GM23248 (cell line): ENCODE data around the gene ANO10. TPM values are rescaled to one million over a fixed set of nuclear protein-coding genes. Genes with fewer than 3 reads are reported as not detected.
"Not testable (repeated sequence)": the region's sequence is repeated elsewhere in the genome, so short reads cannot be mapped to it uniquely, and the experiment has no call there.

Source experiments
- DNase-seq: peaks from one replicate; pipeline ENCODE4 v3.0.0-alpha.2; 2015
- H2AFZ ChIP-seq: fragments of 200-600 bp; sonication (generic); 2 replicates; pipeline ENCODE4 v1.6.1; 2016; ENCODE audit warnings: antibody characterized with exemption
- H3F3A ChIP-seq: fragments of 200-600 bp; sonication (generic); 2 replicates; pipeline ENCODE4 v1.6.1; 2016; ENCODE audit warnings: mild to moderate bottlenecking, antibody characterized with exemption, mixed run types; ENCODE audit not compliant: insufficient read depth
- H3K27ac ChIP-seq: fragments of 200-600 bp; sonication (generic); 2 replicates; pipeline ENCODE4 v1.5.1; 2016; ENCODE audit warnings: mild to moderate bottlenecking
- H3K27me3 ChIP-seq: fragments of 200-600 bp; sonication (generic); replicated peaks from 2 replicates; pipeline ENCODE4 v1.6.1; 2016; ENCODE audit warnings: mild to moderate bottlenecking; ENCODE audit not compliant: insufficient read depth
- H3K36me3 ChIP-seq: fragments of 200-600 bp; sonication (generic); 2 replicates; pipeline ENCODE4 v1.6.1; 2016; ENCODE audit warnings: low read depth, mild to moderate bottlenecking
- H3K4me1 ChIP-seq: fragments of 200-600 bp; sonication (generic); 2 replicates; pipeline ENCODE4 v1.6.1; 2016; ENCODE audit warnings: mild to moderate bottlenecking; ENCODE audit not compliant: insufficient read depth
- H3K4me2 ChIP-seq: fragments of 200-600 bp; sonication (generic); one replicate; pipeline ENCODE4 v1.6.1; 2016; ENCODE audit warnings: mild to moderate bottlenecking; ENCODE audit not compliant: unreplicated experiment
- H3K4me3 ChIP-seq: fragments of 200-600 bp; sonication (generic); 2 replicates; pipeline ENCODE4 v1.5.1; 2016; ENCODE audit warnings: mild to moderate bottlenecking
- H3K79me2 ChIP-seq: fragments of 200-600 bp; sonication (generic); 2 replicates; pipeline ENCODE4 v1.6.1; 2016; ENCODE audit warnings: mild to moderate bottlenecking; ENCODE audit not compliant: insufficient read depth
- H3K9ac ChIP-seq: fragments of 200-600 bp; sonication (generic); 2 replicates; pipeline ENCODE4 v1.6.1; 2016; ENCODE audit warnings: mild to moderate bottlenecking
- H3K9me2 ChIP-seq: fragments of 200-600 bp; sonication (generic); 2 replicates; pipeline ENCODE4 v1.6.1; 2016; ENCODE audit warnings: mixed run types, mild to moderate bottlenecking, moderate library complexity; ENCODE audit not compliant: insufficient read depth
- H3K9me3 ChIP-seq: fragments of 200-600 bp; sonication (generic); one replicate; pipeline ENCODE4 v1.6.1; 2017; ENCODE audit warnings: low read depth
- H4K20me1 ChIP-seq: fragments of 200-600 bp; sonication (generic); 2 replicates; pipeline ENCODE4 v1.6.0; 2016; ENCODE audit not compliant: insufficient read depth
- EZH2 ChIP-seq: fragments of 200-600 bp; sonication (generic); IDR thresholded peaks from 2 replicates; pipeline ENCODE4 v1.6.1; 2018; ENCODE audit warnings: antibody characterized with exemption, mild to moderate bottlenecking; ENCODE audit not compliant: insufficient read depth, poor library complexity, severe bottlenecking
- EZH2phosphoT487 ChIP-seq: fragments of 200-600 bp; sonication (generic); IDR thresholded peaks from 2 replicates; pipeline ENCODE4 v1.6.1; 2018; ENCODE audit warnings: antibody characterized with exemption, moderate library complexity, mild to moderate bottlenecking, low read depth; ENCODE audit not compliant: insufficient read depth
- WGBS, 2 experiments: methylation state at CpG; one replicate each; pipeline ENCODE4 v1.1.6; 2015 to 2017; ENCODE audit warnings: low lambda C conversion rate in 2 of 2, low coverage in 1 of 2; ENCODE audit errors: missing lambda C conversion rate in 2 of 2; 5-methylcytosine and 5-hydroxymethylcytosine counted together
- in situ Hi-C: fragments of 300-500 bp; cut with MboI; formaldehyde crosslinking; loops from 2 replicates; pipeline ENCODE4 v1.15.0; 2020
- polyA plus RNA-seq: library from polyadenylated mRNA; unstranded; fragments of >200 nt; fragmentation: Nextera tagmentation; extraction: Ambion mirVana; gene quantifications from 2 replicates; pipeline ENCODE4 v1.2.1, GENCODE V29; 2016
- total RNA-seq: library from RNA; depleted of rRNA; stranded (reverse); fragments of >200 nt; shearing (Covaris generic); gene quantifications from 2 replicates; pipeline ENCODE4 v1.2.3, GENCODE V29; 2014

Gene ANO10
- total and polyA plus RNA-seq, 2 experiments from 2014 or later = 51.1 to 73.2 TPM

DNA sequence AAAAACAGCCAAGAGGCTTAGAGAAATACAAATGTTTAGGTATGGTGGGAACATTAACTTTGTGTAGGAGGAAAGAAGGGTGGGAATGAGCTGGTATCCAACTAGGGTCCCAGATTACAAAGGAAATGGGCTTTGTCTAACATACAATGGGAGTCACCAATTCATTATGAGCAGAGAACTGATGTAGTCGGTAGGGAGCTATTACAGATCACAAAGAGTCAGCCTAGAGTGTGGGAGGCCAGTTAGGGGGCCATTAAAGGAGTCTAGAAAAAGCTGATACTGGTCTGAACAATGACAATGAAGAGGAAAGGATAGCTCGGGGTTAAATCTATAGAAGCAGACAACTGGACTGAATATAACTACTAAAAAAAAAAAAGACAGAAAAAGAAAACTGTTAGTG is 15.5 kb downstream of the ANO10 start:
- TF ChIP-seq EZH2 (no peak), EZH2phosphoT487 (no peak)
- Histone ChIP-seq H3K79me2 (peaks cover 54% of the 10 kb centered on the region), H3K27ac (no peak overlapping the region), H3K4me3 (no peak overlapping the region), H3K27me3 (no peaks in the 10 kb centered on the region), H3K4me2 (no peak overlapping the region), H3K4me1 (no peaks in the 10 kb centered on the region), H3K9me3 (no peaks in the 10 kb centered on the region), H3K36me3 (peaks cover 17% of the 10 kb centered on the region; the same call in 1 of the 2 replicates), H3F3A (no peaks in the 10 kb centered on the region), H2AFZ (no peak overlapping the region), H4K20me1 (no peaks in the 10 kb centered on the region), H3K9me2 (no peaks in the 10 kb centered on the region), H3K9ac (no peak overlapping the region)
- no peak for DNase-seq
- in situ Hi-C loops = no loop called here
- 51 to 55% methylated on average over 2 of the region's 2 CpGs for WGBS, 2 experiments

- H3F3A ChIP-seq, H4K20me1 ChIP-seq, H3K4me1 ChIP-seq, H3K79me2 ChIP-seq, H2AFZ ChIP-seq, H3K27me3 ChIP-seq, H3K9ac ChIP-seq, H3K9me3 ChIP-seq, DNase-seq, H3K9me2 ChIP-seq, H3K4me2 ChIP-seq, H3K27ac ChIP-seq, H3K4me3 ChIP-seq, in situ Hi-C loops: not testable (repeated sequence)
- 43 to 57% methylated on average over 1 to 2 of the region's 2 CpGs for WGBS, 2 experiments
- H3K36me3 ChIP-seq = peaks cover 19% of the 10 kb centered on the region; the same call in 1 of the 2 replicates
These were observed 21.9 kb downstream of the ANO10 start for GRCh38 chr3:43599959-43600358.

GRCh38 chr3:43597961-43598360 is 23.9 kb downstream of the ANO10 start:
- Histone ChIP-seq H3K9me2 (no peaks in the 10 kb centered on the region), H2AFZ (no peak overlapping the region), H3K27ac (no peak overlapping the region), H3K27me3 (no peaks in the 10 kb centered on the region), H3K79me2 (no peaks in the 10 kb centered on the region), H3K9ac (no peak overlapping the region), H3K4me2 (no peak overlapping the region), H3F3A (no peaks in the 10 kb centered on the region), H3K4me1 (no peaks in the 10 kb centered on the region), H3K36me3 (peaks cover 9% of the 10 kb centered on the region; the same call in 1 of the 2 replicates), H4K20me1 (no peaks in the 10 kb centered on the region), H3K4me3 (no peak overlapping the region), H3K9me3 (no peaks in the 10 kb centered on the region)
- TF ChIP-seq EZH2 = no peak
- TF ChIP-seq EZH2phosphoT487 = no peak
- in situ Hi-C loops = no loop called here
- DNase-seq = no peak

DNA sequence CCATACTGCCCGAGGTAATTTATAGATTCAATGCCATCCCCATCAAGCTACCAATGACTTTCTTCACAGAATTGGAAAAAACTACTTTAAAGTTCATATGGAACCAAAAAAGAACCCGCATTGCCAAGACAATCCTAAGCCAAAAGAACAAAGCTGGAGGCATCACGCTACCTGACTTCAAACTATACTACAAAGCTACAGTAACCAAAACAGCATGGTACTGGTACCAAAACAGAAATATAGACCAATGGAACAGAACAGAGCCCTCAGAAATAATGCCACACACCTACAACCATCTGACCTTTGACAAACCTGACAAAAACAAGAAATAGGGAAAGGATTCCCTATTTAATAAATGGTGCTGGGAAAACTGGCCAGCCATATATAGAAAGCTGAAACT is 25.6 kb downstream of the ANO10 start:
- H3K27me3 ChIP-seq, H3K27ac ChIP-seq, DNase-seq, in situ Hi-C loops, H4K20me1 ChIP-seq, H3K4me2 ChIP-seq, H3K4me1 ChIP-seq, H3K9me2 ChIP-seq, H3K36me3 ChIP-seq, H3F3A ChIP-seq, H2AFZ ChIP-seq, H3K4me3 ChIP-seq, H3K9me3 ChIP-seq, H3K79me2 ChIP-seq, H3K9ac ChIP-seq: not testable (repeated sequence)
- WGBS, 2 experiments = 93 to 100% methylated on average over 3 of the region's 3 CpGs

DNA sequence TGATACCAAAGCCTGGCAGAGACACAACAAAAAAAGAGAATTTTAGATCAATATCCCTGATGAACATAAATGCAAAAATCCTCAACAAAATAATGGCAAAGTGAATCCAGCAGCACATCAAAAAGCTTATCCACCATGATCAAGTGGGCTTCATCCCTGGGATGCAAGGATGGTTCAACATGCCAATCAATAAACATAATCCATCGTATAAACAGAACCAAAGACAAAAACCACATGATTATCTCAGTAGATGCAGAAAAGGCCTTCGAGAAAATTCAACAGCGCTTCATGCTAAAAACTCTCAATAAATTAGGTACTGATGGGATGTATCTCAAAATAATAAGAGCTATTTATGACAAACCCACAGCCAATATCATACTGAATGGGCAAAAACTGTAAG is 26.5 kb downstream of the ANO10 start:
- H4K20me1 ChIP-seq, H3K9me3 ChIP-seq, DNase-seq, H3K79me2 ChIP-seq, H3K36me3 ChIP-seq, H3K4me1 ChIP-seq, H3K27me3 ChIP-seq, in situ Hi-C loops, H3K9ac ChIP-seq, H3K27ac ChIP-seq, H3K9me2 ChIP-seq, H3K4me3 ChIP-seq, H3F3A ChIP-seq, H2AFZ ChIP-seq, H3K4me2 ChIP-seq: not testable (repeated sequence)
- WGBS, 2 experiments = 99 to 100% methylated on average over 3 of the region's 3 CpGs

DNA sequence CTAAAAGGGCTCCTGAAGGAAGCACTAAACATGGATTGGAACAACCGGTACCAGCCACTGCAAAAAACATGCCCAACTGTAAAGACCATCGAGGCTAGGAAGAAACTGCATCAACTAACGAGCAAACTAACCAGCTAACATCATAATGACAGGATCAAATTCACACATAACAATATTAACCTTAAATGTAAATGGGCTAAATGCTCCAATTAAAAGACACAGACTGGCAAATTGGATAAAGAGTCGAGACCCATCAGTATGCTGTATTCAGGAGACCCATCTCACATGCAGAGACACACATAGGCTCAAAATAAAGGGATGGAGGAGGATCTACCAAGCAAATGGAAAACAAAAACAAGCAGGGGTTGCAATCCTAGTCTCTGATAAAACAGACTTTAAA is 28.2 kb downstream of the ANO10 start:
- H3K79me2 ChIP-seq, H3K4me3 ChIP-seq, H2AFZ ChIP-seq, H3K27ac ChIP-seq, H3K9me3 ChIP-seq, H3F3A ChIP-seq, DNase-seq, H3K4me2 ChIP-seq, H3K4me1 ChIP-seq, H3K36me3 ChIP-seq, H3K9me2 ChIP-seq, H3K9ac ChIP-seq, in situ Hi-C loops, H4K20me1 ChIP-seq, H3K27me3 ChIP-seq: not testable (repeated sequence)
- WGBS, 2 experiments = 98 to 99% methylated on average over 4 of the region's 4 CpGs

- H4K20me1 ChIP-seq, H3K27ac ChIP-seq, H3K9ac ChIP-seq, H3K4me2 ChIP-seq, H3K27me3 ChIP-seq, H3K79me2 ChIP-seq, H2AFZ ChIP-seq, H3K4me1 ChIP-seq, in situ Hi-C loops, DNase-seq, H3K36me3 ChIP-seq, H3K9me2 ChIP-seq, H3K9me3 ChIP-seq, H3F3A ChIP-seq, H3K4me3 ChIP-seq: not testable (repeated sequence)
- 89 to 95% methylated on average over 10 of the region's 10 CpGs for WGBS, 2 experiments
These were observed 29.9 kb downstream of the ANO10 start for GRCh38 chr3:43591866-43592265.
